Ishikawa (cell line): ENCODE data around the gene RIPPLY2.

Experiments used
- CEBPB ChIP-seq: IDR thresholded peaks from 2 replicates; pipeline ENCODE4 v1.6.1; 2012
- CREB1 ChIP-seq: IDR thresholded peaks from 2 replicates; pipeline ENCODE4 v1.6.1; 2012; ENCODE audit warnings: low read depth
- EGR1 ChIP-seq: IDR thresholded peaks from 2 replicates; pipeline ENCODE4 v1.6.1; 2012
- EP300 ChIP-seq: IDR thresholded peaks from 2 replicates; pipeline ENCODE4 v1.6.1; 2012; ENCODE audit warnings: borderline replicate concordance
- FOXM1 ChIP-seq: IDR thresholded peaks from 2 replicates; pipeline ENCODE4 v1.6.1; 2012; ENCODE audit warnings: low read depth, borderline replicate concordance
- MAX ChIP-seq: IDR thresholded peaks from 2 replicates; pipeline ENCODE4 v1.6.1; 2012
- NFIC ChIP-seq: IDR thresholded peaks from 2 replicates; pipeline ENCODE4 v1.6.1; 2012
- RAD21 ChIP-seq: IDR thresholded peaks from 2 replicates; pipeline ENCODE4 v1.6.1; 2012; ENCODE audit warnings: low read depth
- REST ChIP-seq: IDR thresholded peaks from 2 replicates; pipeline ENCODE4 v1.6.1; 2012; ENCODE audit warnings: low read depth, mild to moderate bottlenecking
- TAF1 ChIP-seq: IDR thresholded peaks from 2 replicates; pipeline ENCODE4 v1.6.1; 2012; ENCODE audit warnings: low read depth, mild to moderate bottlenecking
- TCF12 ChIP-seq: IDR thresholded peaks from 2 replicates; pipeline ENCODE4 v1.6.1; 2012; ENCODE audit warnings: low read depth
- TEAD4 ChIP-seq: IDR thresholded peaks from 2 replicates; pipeline ENCODE4 v1.6.1; 2012
- YY1 ChIP-seq: IDR thresholded peaks from 2 replicates; pipeline ENCODE4 v1.6.1; 2012; ENCODE audit warnings: low read depth
- ZBTB7A ChIP-seq: IDR thresholded peaks from 2 replicates; pipeline ENCODE4 v1.6.1; 2012; ENCODE audit warnings: low read depth
- TF ChIP-seq, protein P1 (sequence below): IDR thresholded peaks from 2 replicates; pipeline ENCODE4 v1.6.1; 2012

RIPPLY2 gene

GRCh38 chr6:83846291-83846690, 6.9 kb upstream of the RIPPLY2 start:
- TF ChIP-seq ZBTB7A: no peak
- TF ChIP-seq TEAD4: no peak
- no peak for TF ChIP-seq RAD21
- no peak for TF ChIP-seq FOXM1
- no peak for TF ChIP-seq EP300
- TF ChIP-seq MAX: no peak
- TF ChIP-seq TCF12: no peak
- TF ChIP-seq, protein P1, sequence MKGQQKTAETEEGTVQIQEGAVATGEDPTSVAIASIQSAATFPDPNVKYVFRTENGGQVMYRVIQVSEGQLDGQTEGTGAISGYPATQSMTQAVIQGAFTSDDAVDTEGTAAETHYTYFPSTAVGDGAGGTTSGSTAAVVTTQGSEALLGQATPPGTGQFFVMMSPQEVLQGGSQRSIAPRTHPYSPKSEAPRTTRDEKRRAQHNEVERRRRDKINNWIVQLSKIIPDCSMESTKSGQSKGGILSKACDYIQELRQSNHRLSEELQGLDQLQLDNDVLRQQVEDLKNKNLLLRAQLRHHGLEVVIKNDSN: no peak
- no peak for TF ChIP-seq CEBPB
- no peak for TF ChIP-seq CREB1
- TF ChIP-seq EGR1: no peak
- TF ChIP-seq REST: no peak
- no peak for TF ChIP-seq YY1
- no peak for TF ChIP-seq TAF1

DNA sequence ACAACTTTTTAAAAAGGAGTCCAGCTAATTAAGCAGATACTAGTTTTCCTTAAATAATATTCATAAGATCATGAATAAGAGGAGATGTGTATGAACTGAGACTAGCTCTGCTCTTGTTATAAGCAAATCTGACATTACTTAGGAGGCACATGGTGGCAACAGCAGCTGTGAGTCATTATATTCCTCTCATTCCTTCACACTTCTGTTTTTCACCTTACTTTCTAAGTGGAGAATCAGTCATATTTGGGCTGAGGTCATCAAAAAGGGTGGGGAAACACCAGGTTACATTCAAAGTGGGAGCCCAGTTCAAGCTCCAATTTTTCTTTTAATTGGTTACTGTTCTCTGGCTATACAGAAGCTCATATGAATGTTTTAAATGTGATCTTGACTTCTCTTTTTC, 6.0 kb upstream of the RIPPLY2 start:
- TF ChIP-seq EP300: no peak
- TF ChIP-seq REST: no peak
- no peak for TF ChIP-seq NFIC
- no peak for TF ChIP-seq FOXM1
- no peak for TF ChIP-seq TEAD4
- TF ChIP-seq MAX: no peak
- no peak for TF ChIP-seq CEBPB
- TF ChIP-seq RAD21: no peak
- TF ChIP-seq TCF12: no peak

GRCh38 chr6:83849127-83849526, 4.0 kb upstream of the RIPPLY2 start:
- TF ChIP-seq ZBTB7A: no peak
- TF ChIP-seq MAX: no peak
- TF ChIP-seq NFIC: no peak
- TF ChIP-seq EP300: no peak
- no peak for TF ChIP-seq REST
- no peak for TF ChIP-seq TAF1
- no peak for TF ChIP-seq TCF12

DNA sequence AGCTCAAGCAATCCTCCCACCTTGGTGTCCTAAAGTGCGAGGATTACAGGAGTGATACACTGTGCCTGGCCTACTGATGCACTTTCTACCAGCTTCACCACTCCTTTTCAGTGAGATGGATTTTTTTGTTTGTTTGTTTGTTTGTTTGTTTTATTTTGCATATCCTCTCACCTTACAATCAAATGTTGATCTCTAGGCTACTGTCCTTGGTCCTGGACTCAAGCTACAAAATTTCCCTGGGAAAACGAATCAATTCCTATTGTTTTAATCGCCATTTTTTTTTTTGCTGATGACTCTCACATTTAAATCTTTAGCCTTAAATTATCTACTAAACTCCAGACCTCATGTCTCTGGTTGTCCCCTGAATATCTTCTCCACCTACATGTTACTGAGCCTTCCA, 3.5 kb upstream of the RIPPLY2 start:
- TF ChIP-seq TAF1 (no peak), CREB1 (no peak), CEBPB (no peak), REST (peak; percentile 73), NFIC (no peak), RAD21 (no peak), EP300 (no peak)
- TF ChIP-seq, protein P1: no peak
